GM18868 (cell line): Measurements from ENCODE around the gene DEPP1.

ENCODE experiments used
- ATAC-seq: cut with Tn5 transposase; IDR thresholded peaks from one replicate; pipeline ENCODE4 v1.9.1; 2021; ENCODE audit warnings: mild to moderate bottlenecking, moderate library complexity; ENCODE audit not compliant: unreplicated experiment

DEPP1 gene

GRCh38 chr10:44955413-44956070 is 23.1 kb downstream of the DEPP1 start:
- ATAC-seq, result no peak

- ATAC-seq, result no peak
These were observed 23.6 kb downstream of the DEPP1 start for GRCh38 chr10:44954962-44955361.

DNA sequence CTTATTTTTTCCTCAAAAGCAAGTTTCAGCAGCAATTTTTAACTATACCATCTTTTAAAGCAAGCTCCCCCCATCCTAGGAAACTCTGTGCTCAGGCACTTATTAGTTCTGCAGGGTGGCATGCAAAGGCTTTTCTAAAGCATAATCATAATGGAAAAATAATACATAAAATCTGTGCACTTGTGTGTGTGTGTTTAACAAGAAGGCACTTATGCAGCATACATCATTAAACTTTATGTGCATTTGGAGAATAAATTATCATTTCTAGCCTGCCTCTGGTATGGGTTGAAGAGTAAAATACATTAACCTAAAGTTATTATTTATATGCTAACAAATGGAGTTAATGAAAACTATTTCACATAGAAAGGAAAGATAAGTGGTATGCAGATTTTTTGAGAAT is 24.6 kb downstream of the DEPP1 start:
- ATAC-seq, result no peak

GRCh38 chr10:44952779-44953231 is 25.8 kb downstream of the DEPP1 start:
- no peak for ATAC-seq

GRCh38 chr10:44951576-44952226 is 26.9 kb downstream of the DEPP1 start:
- no peak for ATAC-seq

DNA sequence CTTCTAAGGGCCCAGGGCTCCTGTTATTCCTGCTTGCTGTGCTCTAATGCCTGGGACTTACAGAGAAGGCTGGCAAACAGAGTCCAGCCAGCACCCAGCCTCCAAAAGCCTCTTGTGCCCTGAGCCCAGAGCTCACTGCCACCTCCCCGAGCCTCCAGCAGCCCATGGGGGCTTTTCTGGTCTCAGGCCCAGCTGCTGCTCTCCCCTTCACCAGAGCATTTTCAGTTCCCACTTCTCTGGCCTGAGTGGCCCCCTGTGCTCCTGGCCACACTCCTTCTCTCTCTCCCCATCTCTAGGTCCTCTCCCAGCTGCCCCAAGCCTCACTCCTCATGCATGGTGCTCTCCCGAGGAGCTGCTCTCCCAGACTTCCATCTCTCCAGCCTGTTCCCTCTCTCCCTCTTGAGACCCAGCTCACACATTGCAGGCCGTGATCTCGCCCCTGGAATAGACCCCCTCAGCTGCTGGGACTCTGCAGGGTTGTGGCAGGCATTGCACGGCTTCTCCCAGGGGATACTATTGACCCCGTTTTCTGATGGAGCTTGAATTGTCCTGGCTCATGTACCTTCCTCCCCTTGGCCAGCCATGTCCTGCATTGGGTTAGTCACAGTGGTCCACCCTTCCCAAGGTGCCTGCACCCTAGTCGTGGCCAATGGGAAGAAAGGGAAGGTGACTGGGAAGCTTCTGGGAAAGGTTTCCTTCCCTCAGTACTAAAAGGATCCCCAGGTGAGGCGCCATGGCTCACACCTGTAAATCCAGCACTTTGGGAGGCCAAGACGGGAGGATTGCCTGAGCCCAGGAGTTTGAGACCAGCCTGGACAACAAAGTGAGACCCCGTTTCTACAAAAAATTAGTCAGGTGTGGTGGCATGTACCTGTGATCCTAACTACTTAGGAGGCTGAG is 28.0 kb downstream of the DEPP1 start:
- no peak for ATAC-seq

DNA sequence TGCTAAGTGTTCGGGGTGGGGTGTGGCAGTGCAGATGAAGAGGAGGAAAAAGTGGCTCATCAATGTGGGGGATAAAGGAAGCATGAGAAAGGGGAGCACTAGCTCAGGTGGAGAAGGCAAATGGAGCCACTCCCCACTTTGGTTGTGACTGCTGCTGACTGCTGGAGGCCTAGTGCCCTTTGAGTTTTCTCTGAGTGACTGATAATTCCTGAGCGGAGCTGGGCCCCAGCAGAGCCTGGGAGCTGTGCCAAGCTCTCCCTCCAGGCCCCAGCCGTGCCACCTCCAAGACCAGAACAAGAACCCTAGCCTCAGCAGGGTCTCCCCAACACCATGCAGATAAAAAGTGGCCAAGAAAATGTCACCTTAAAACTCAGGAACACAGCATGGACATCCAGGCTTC is 28.7 kb downstream of the DEPP1 start:
- ATAC-seq, result no peak

DNA sequence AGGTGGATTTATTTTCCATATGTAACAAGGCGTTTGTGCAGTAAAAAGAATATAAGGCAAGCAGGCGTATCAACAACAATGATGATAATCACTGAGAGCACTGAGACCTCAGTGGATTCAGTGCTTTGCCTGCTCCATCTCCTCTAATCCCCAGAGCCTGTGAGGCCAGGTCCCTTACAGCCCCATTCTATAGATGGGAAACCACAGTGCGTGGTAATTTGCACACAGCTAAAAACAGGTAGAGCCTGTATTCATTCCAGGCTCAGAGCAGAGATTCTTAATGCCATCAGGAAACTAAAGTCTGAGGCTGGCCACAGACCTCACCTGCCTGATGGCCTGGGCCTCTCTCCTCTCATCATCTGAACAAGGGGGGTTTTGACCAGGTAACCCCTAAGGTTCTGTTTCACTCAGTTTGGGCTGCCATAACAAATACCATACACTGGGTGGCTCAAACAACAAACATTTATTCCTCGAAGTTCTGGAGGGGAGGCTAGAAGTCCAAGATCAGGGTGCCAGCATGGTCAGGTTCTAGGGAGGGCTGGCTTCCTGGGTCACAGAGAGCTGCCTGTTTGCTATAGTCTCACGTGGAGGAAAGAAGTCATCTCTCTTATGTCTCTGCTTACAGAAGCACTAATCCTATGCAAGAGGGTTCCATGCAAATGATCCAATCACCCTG is 29.3 kb downstream of the DEPP1 start:
- ATAC-seq, result no peak

DNA sequence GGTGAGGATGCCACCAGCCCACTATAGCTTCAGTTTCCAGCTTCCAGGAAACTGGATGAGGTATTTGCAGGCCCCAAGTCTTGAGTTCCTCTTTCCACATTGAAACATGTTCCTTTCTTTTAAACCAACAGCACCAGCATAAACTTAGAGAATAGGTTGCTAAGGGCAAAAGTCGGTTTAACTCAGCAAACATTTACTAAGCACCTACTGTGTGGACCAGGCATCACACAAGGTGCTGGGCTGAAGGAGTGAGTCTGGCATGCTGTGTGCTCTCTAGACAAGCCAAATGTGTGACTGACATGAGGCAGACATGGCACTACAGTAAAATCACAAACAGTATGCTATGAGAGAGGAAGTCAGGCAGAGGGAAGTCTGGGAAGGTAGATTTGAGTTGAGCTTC is 30.0 kb downstream of the DEPP1 start:
- ATAC-seq, result no peak

DNA sequence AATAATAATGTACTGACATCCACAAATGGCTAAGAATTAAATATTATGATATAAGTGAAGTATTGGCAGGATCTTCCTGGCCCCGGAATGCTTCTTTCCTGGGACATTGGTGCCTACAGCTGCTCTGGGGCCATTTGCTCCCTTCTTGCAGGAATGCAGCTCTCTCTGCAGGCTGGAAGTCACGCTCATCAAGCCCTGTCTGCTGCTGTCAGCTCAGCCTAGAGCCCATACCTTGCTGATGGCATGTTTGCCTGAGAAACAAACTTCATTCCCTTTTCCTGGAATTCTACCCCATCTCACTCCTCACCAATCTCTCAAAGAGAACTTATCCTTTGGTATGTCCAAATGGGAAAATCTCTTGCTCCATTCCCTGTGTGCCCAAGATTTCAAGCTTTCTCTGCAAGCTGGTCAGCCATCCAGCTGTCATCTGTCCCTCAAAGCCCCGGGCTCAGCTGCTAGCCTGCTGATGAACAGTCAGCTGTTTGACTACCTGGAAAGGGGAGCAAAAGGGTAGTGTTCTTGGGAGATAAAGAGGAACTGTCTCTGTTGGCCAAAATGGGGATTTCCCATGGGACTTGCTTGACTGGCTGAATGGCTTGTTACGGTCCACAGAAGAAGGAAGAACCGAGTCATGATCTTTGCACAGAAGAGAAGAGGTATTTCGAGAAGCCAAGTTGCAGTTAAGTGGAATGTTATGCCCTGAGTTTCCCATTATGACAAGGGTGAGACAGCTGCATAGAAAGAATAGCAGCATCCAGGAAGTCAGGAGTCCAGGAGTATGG is 31.0 kb downstream of the DEPP1 start:
- ATAC-seq, result peak; percentile 65

DNA sequence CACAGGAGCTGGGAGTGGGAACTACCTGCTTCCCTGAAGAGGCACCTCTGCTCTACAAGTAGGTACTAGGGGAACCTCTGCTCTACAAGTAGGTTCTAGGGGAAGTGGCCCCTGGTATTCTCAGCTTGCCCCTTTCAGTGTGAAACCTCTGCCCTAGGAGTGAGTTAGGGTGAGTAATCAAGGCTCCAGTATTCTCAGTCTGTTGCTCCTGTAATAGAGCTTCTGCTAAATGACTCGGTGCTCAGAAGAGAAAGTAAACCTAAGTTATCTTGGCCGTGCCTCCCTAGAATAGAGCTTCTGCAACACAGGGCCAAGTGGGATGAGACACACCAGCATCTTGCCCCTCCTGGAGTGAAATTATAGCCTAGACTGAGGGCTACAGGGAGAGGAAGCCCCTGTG is 32.4 kb downstream of the DEPP1 start:
- ATAC-seq, result peak; percentile 67

DNA sequence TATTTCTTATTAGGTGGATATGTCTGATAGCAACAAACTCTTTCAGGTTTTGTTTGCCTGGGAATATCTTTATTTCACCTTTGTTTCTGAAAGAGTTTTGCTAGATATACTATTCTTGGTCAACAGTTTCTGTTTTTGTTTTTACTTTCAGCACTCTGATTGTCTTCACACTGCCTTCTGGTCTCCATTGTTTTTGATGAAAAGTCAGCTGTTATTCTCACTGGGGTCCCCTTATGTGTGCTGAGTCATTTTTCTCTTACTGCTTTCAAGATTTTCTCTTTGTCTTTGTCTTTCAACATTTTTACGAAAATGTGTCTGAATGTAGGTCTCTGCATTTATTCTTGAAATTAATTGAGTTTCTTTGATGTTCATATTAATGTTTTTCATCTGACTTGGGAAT is 34.3 kb downstream of the DEPP1 start:
- ATAC-seq, result no peak

GRCh38 chr10:44939691-44940401 is 38.8 kb downstream of the DEPP1 start:
- ATAC-seq, result no peak

- no peak for ATAC-seq
These were observed 39.7 kb downstream of the DEPP1 start for GRCh38 chr10:44938956-44939355.

DNA sequence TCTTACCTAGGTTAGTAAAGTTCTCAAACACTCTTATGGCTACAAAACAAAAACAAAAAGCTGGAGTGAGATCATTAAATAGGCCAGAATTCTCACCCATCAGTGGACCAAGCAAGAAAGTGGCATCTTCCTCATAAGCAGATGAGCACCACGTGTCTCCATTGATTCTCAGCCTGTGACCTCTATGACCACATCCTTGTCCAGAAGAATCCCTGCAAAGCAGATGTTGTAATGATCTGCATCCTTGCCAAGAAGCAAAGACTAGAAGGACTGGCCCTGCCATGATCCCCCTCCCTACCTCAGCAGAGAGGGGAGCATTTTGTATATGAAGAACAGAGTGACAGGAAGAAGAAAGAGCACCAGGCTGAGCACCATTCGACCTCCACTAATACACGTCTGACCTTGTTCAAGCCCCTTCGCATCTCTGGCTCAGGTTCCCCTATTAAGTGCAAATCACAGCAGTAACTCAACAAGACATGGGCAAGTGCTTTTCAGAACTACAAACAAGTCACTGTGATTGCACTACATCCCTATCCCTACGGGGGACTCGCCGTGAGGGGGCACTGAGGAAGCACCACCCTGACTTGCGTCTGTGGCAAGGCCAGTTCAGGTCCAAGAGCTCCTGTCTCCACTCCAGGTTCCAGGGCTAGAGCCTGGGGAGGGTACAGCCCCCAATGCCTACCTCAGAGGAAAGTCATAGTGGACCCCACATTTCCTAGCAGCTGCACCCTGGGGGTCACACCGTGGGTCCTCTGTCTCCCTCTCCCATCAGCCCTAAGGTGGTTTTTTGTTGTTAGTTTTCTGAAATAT is 41.2 kb downstream of the DEPP1 start:
- ATAC-seq, result no peak

- no peak for ATAC-seq
These were observed 42.2 kb downstream of the DEPP1 start for GRCh38 chr10:44936314-44936975.

GRCh38 chr10:44935966-44936295 is 42.7 kb downstream of the DEPP1 start:
- ATAC-seq, result no peak

DNA sequence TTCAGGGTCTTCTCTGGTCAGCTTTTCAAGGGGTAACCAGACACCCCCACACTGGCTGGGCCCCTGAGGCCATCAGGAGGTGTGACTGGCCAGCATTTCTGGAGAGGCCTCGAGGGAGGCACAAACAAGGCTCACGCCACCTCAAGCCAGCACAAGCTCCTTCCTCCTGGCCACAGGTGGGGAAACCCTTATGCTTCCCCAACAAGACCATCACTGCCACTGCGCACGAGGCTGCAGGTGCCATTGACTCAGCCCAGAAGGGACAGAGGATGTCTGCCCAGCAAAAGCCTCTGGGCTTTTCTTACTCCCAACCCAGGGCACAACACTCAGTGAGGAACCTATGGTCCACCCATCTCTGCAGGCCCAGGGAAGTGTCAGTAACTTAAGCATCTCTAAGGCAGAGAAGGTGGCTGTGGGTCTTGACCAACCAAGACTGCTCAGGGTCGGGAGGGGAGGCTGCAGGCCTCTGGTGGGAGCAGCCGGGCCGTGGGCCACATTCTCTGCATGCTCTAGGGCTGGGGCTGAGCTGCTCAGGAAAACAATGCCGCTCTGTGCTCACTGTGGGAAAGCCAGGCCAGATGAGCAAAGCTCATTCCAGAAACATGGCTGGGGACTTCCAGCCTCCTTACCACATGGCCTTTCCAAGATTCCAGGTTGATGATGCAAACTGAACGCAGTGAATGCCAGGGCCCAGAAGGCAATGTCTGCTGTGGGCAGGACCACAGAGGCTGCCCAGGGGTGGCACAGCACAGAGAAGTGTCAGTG is 43.2 kb downstream of the DEPP1 start:
- no peak for ATAC-seq
